ENCODE data around the gene TEX44. TPM values are rescaled to one million over a fixed set of nuclear protein-coding genes. Genes with fewer than 3 reads are reported as not detected.
"Not testable (repeated sequence)": the region's sequence is repeated elsewhere in the genome, so short reads cannot be mapped to it uniquely, and the experiment has no call there.

The TEX44 gene
- total and polyA plus RNA-seq, 3 experiments from 2014 or later = not detected

DNA sequence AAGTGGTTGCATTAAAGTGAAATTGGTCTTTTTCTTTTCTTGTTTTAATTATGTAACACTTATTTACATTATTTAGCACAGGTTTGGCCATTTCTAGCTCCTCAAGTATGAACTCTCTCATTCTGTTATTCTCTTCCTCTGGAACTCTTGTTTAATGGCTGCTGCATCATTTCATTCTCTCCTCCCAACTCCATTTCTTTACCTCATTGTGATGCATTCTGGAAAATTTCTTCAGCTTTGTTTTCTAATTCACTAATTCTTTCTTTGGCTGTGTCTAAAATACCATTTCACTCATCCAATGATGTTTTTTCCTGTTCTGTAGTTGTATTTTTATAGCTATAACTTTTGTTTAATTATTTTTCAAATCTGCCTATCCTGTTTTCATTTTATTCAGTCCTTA is 39.9 kb upstream of the TEX44 start:
- H3K9me3 ChIP-seq (ENCODE audit: low read length) = peaks cover 13% of the 10 kb centered on the region
- H3K27ac ChIP-seq (ENCODE audit: low read depth, low read length) = no peak overlapping the region
- no peak overlapping the region for H3K4me3 ChIP-seq (ENCODE audit: low read length)
- peaks cover 43 to 64% (median 50%) of the 10 kb centered on the region in 3 donors for H3K4me1 Mint-ChIP-seq
- peaks cover 11 to 15% (median 11%) of the 10 kb centered on the region in 5 donors for H3K9me3 Mint-ChIP-seq
- H3K27me3 Mint-ChIP-seq = no peaks in the 10 kb centered on the region
- H3K36me3 Mint-ChIP-seq = peaks cover 7 to 18% (median 8%) of the 10 kb centered on the region in 3 donors
- no peak overlapping the region for H3K4me3 Mint-ChIP-seq
- peak overlapping the region in 3 of 8 donors; percentile 63 to 97 (median 96) for H3K27ac Mint-ChIP-seq
- no peaks in the 10 kb centered on the region for H3K36me3 ChIP-seq (ENCODE audit: insufficient read depth, low read length)
- ChIA-PET POLR2A (interaction anchor here (0.9 kb wide), 2 partner anchors 29 to 70 kb away, joined by 3 to 4 read pairs; no protein-coding TSS in a partner anchor), CTCF (interaction anchor here (0.9 to 8.0 kb wide), 9 partner anchors 19 to 71 kb away, joined by 3 to 70 read pairs (median 6); partner anchors contain the start of gene NMUR1)
- no peaks in the 10 kb centered on the region for H3K27me3 ChIP-seq (ENCODE audit: insufficient read depth, low read length, poor library complexity, severe bottlenecking)
- H3K4me1 ChIP-seq (ENCODE audit: insufficient read depth, low read length) = peaks cover 19% of the 10 kb centered on the region
- no peak for DNase-seq

DNA sequence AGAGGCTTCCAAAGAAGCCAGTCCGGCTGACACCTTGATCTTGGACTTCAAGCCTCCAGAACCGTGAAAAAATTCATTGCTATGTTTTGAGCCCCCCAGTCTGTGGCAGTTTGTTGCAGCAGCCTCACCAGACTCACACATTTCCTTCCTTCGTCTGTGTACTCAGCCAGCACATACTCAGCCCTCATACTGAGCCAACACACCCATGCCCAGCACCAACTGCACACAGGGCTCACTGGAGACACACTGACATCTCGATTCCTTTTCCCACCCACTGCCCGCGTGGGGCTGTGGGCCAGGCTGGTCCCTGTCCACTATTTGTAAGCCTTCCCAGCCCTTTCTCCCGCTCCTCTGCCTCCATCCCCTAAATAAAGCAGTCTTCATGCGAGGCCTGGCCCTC is 38.3 kb upstream of the TEX44 start:
- Histone ChIP-seq H3K9me3 (ENCODE audit: low read length) (peaks cover 13% of the 10 kb centered on the region), H3K27me3 (ENCODE audit: insufficient read depth, low read length, poor library complexity, severe bottlenecking) (no peaks in the 10 kb centered on the region), H3K4me3 (ENCODE audit: low read length) (no peak overlapping the region), H3K27ac (ENCODE audit: low read depth, low read length) (peak overlapping the region; percentile 9), H3K4me1 (ENCODE audit: insufficient read depth, low read length) (peaks cover 16% of the 10 kb centered on the region), H3K36me3 (ENCODE audit: insufficient read depth, low read length) (no peaks in the 10 kb centered on the region)
- peak overlapping the region; percentile 63 to 95 (median 84) for H3K4me3 Mint-ChIP-seq
- H3K27me3 Mint-ChIP-seq = peaks cover 0 to 4% of the 10 kb centered on the region in 2 donors
- CTCF ChIA-PET = interaction anchor here (1.2 to 8.0 kb wide), 4 partner anchors 8 to 72 kb away, joined by 3 to 70 read pairs (median 24); no protein-coding TSS in a partner anchor
- H3K27ac Mint-ChIP-seq = peak overlapping the region; percentile 79 to 99 (median 94)
- peaks cover 7 to 12% (median 7%) of the 10 kb centered on the region in 3 donors for H3K36me3 Mint-ChIP-seq
- POLR2A ChIA-PET = interaction anchor here (2.8 kb wide), 1 partner anchor 90 kb away, joined by 11 read pairs; the partner anchor contains the start of gene NCL
- DNase-seq = no peak
- H3K9me3 Mint-ChIP-seq = peaks cover 11 to 15% (median 11%) of the 10 kb centered on the region in 5 donors
- H3K4me1 Mint-ChIP-seq = peaks cover 34 to 53% (median 42%) of the 10 kb centered on the region in 3 donors

DNA sequence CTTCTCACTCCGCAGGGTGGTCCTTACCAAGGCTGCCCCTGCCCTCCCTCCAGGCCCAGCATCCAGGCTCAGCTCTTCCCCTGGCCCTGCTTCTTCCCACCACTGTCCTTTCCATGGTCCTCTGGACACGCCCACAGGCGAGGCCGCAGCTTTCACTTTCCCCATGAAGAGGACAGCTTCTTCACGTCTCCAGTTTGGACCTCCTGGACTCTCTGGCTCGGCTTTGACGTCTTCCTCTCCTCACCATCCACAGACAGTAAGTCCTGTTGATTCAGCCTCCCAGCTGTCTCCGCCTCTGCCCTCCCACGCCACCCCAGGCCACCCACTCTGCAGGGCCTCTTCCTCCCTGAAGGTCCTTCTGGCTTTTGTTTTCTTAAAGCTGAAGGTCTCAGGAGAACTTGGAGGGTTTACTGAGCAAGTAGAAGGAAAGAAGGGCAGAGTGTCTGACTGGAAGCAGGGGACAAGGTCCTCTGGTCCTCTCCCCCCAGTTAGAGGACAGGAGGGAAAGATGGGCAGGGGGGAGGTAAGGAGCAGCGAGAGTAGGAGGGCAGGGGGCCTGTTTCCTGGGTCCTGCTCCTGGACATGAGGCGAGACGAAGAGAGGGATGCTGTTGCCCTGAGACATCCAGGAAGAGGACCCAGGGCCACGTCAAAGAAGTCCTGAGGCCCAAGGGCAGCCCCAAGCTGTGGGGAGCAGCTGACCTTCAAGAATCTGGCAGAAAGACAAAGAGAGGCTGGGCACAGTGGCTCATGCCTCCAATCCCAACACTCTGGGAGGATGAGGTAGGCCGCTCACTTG is 37.7 kb upstream of the TEX44 start:
- Mint-ChIP-seq H3K4me1 (peaks cover 30 to 46% (median 37%) of the 10 kb centered on the region in 3 donors), H3K27me3 (peaks cover 0 to 4% of the 10 kb centered on the region in 2 donors), H3K36me3 (peaks cover 7 to 12% (median 7%) of the 10 kb centered on the region in 3 donors), H3K27ac (peak overlapping the region; percentile 79 to 99 (median 94)), H3K4me3 (peak overlapping the region; percentile 64 to 95 (median 84)), H3K9me3 (peaks cover 11 to 15% (median 11%) of the 10 kb centered on the region in 5 donors)
- CTCF ChIA-PET = interaction anchor here (1.2 to 8.0 kb wide), 5 partner anchors 9 to 91 kb away, joined by 3 to 70 read pairs (median 17); partner anchors contain the start of gene NCL
- H3K27me3 ChIP-seq (ENCODE audit: insufficient read depth, low read length, poor library complexity, severe bottlenecking) = no peaks in the 10 kb centered on the region
- POLR2A ChIA-PET = interaction anchor here (0.7 to 2.8 kb wide), 2 partner anchors 38 to 90 kb away, joined by 3 to 11 read pairs; partner anchors contain the start of gene NCL
- DNase-seq = no peak
- H3K4me1 ChIP-seq (ENCODE audit: insufficient read depth, low read length) = peaks cover 15% of the 10 kb centered on the region
- H3K4me3 ChIP-seq (ENCODE audit: low read length) = no peak overlapping the region
- H3K9me3 ChIP-seq (ENCODE audit: low read length) = peaks cover 13% of the 10 kb centered on the region
- no peaks in the 10 kb centered on the region for H3K36me3 ChIP-seq (ENCODE audit: insufficient read depth, low read length)
- H3K27ac ChIP-seq (ENCODE audit: low read depth, low read length) = peak overlapping the region; percentile 9

DNA sequence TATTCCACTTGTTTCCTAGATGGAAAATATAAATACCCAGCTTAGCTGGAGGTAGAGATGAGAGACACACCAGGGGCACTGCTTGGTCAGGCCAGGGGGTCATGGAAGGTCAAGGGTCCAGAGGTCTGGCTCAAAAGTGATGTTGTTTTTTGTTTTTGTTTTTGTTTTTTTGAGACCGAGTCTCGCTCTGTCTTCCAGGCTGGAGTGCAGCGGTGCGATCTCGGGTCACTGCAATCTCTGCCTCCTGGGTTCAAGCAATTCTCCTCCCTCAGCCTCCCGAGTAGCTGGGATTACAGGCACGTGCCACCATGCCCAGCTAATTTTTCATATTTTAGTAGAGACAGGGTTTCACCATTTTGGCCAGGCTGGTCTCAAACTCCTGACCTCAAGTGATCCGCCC is 36.2 kb upstream of the TEX44 start:
- H3K27me3 ChIP-seq (ENCODE audit: insufficient read depth, low read length, poor library complexity, severe bottlenecking); DNase-seq; H3K27me3 Mint-ChIP-seq; H3K36me3 ChIP-seq (ENCODE audit: insufficient read depth, low read length); H3K4me3 ChIP-seq (ENCODE audit: low read length); H3K27ac ChIP-seq (ENCODE audit: low read depth, low read length): not testable (repeated sequence)
- Mint-ChIP-seq H3K4me1 (peaks cover 29 to 45% (median 36%) of the 10 kb centered on the region in 3 donors), H3K9me3 (peaks cover 11 to 15% (median 11%) of the 10 kb centered on the region in 5 donors), H3K27ac (peak overlapping the region in 6 of 8 donors; percentile 29 to 99 (median 74)), H3K36me3 (peaks cover 7 to 12% (median 7%) of the 10 kb centered on the region in 3 donors), H3K4me3 (peak overlapping the region in 3 of 7 donors; percentile 56 to 70 (median 64))
- H3K4me1 ChIP-seq (ENCODE audit: insufficient read depth, low read length) = peaks cover 15% of the 10 kb centered on the region
- peaks cover 13% of the 10 kb centered on the region for H3K9me3 ChIP-seq (ENCODE audit: low read length)
- ChIA-PET POLR2A (interaction anchor here (2.8 kb wide), 1 partner anchor 92 kb away, joined by 11 read pairs; the partner anchor contains the start of gene NCL), CTCF (interaction anchor here (1.0 to 8.0 kb wide), 11 partner anchors 10 to 92 kb away, joined by 3 to 70 read pairs (median 5); partner anchors contain the start of gene NCL)

DNA sequence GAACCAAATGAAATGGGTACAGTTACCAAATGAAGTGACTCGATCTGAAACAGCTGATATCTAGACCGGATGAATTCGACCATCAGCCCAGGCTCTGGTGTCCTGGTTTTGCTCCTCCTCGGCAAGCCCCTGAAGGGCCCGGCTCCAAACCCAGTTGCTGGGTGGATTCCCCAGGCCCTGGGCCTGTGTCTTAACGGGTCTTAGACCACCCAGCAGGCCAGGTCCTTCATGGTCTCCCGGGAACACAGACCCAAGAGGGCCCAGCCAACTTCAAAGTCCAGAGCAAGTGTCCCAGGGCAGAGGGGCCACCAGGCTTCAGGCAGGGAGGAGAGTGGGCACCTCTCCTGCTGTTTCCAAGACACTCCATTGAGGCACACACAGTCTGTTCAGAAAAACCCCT is 35.7 kb upstream of the TEX44 start:
- DNase-seq = no peak
- POLR2A ChIA-PET = interaction anchor here (2.8 kb wide), 1 partner anchor 92 kb away, joined by 11 read pairs; the partner anchor contains the start of gene NCL
- Histone ChIP-seq H3K27me3 (ENCODE audit: insufficient read depth, low read length, poor library complexity, severe bottlenecking) (no peaks in the 10 kb centered on the region), H3K27ac (ENCODE audit: low read depth, low read length) (no peak overlapping the region), H3K4me1 (ENCODE audit: insufficient read depth, low read length) (peaks cover 15% of the 10 kb centered on the region), H3K36me3 (ENCODE audit: insufficient read depth, low read length) (no peaks in the 10 kb centered on the region), H3K4me3 (ENCODE audit: low read length) (no peak overlapping the region), H3K9me3 (ENCODE audit: low read length) (peaks cover 13% of the 10 kb centered on the region)
- Mint-ChIP-seq H3K4me3 (peak overlapping the region in 5 of 7 donors; percentile 19 to 70 (median 37)), H3K9me3 (peaks cover 11 to 15% (median 11%) of the 10 kb centered on the region in 5 donors), H3K4me1 (peaks cover 29 to 45% (median 36%) of the 10 kb centered on the region in 3 donors), H3K27ac (peak overlapping the region in 7 of 8 donors; percentile 17 to 95 (median 56)), H3K36me3 (peaks cover 7 to 12% (median 7%) of the 10 kb centered on the region in 3 donors), H3K27me3 (peaks cover 0 to 4% of the 10 kb centered on the region in 2 donors)
- CTCF ChIA-PET = interaction anchor here (1.0 to 8.0 kb wide), 10 partner anchors 11 to 88 kb away, joined by 3 to 70 read pairs (median 5); no protein-coding TSS in a partner anchor

DNA sequence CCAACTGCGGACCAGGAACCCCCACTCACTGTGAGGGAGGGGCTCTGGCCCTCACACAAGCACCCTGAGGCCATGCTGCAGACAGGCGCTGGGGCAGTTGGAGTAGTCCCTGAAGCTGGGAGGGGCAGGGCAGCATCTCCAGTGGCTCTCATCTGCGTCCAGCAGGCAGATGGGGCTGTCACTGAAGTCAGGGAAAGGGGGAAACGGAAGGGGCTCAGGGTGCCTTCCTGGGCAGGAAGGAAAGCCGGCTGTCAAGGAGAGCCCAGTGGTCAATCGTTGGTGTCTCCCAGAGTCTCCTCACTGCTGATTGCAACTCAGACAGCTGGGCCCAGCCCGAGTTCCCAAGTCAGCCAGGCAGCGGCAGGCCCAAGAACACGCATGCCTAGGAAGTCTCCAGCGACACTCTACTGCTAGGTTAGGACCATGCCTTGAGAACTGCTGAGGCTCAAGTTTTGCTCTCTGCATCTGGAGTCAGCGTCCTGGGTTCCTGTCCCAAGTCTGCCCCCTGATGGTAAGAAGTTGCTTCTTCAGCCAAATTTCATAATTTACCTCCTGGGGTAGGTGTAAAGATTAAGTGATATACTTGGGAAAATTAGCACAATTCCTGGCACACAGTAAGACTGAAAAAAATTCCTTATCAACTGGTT is 35.0 kb upstream of the TEX44 start:
- H3K36me3 Mint-ChIP-seq = peaks cover 6 to 11% (median 7%) of the 10 kb centered on the region in 3 donors
- H3K4me3 ChIP-seq (ENCODE audit: low read length) = no peak overlapping the region
- peaks cover 15% of the 10 kb centered on the region for H3K4me1 ChIP-seq (ENCODE audit: insufficient read depth, low read length)
- peaks cover 29 to 44% (median 36%) of the 10 kb centered on the region in 3 donors for H3K4me1 Mint-ChIP-seq
- ChIA-PET POLR2A (no interaction called here), CTCF (interaction anchor here (0.6 to 8.0 kb wide), 17 partner anchors 8 to 535 kb away, joined by 3 to 70 read pairs (median 5); partner anchors contain the start of gene NMUR1)
- peaks cover 0 to 4% of the 10 kb centered on the region in 2 donors for H3K27me3 Mint-ChIP-seq
- H3K36me3 ChIP-seq (ENCODE audit: insufficient read depth, low read length) = no peaks in the 10 kb centered on the region
- H3K9me3 Mint-ChIP-seq = peaks cover 10 to 11% (median 10%) of the 10 kb centered on the region in 5 donors
- H3K9me3 ChIP-seq (ENCODE audit: low read length) = peaks cover 9% of the 10 kb centered on the region
- H3K4me3 Mint-ChIP-seq = peak overlapping the region in 4 of 7 donors; percentile 37 to 75 (median 50)
- no peak overlapping the region for H3K27ac ChIP-seq (ENCODE audit: low read depth, low read length)
- H3K27ac Mint-ChIP-seq = peak overlapping the region; percentile 16 to 80 (median 58)
- H3K27me3 ChIP-seq (ENCODE audit: insufficient read depth, low read length, poor library complexity, severe bottlenecking) = no peaks in the 10 kb centered on the region
- DNase-seq = peak; percentile 42 to 81 (median 75)

DNA sequence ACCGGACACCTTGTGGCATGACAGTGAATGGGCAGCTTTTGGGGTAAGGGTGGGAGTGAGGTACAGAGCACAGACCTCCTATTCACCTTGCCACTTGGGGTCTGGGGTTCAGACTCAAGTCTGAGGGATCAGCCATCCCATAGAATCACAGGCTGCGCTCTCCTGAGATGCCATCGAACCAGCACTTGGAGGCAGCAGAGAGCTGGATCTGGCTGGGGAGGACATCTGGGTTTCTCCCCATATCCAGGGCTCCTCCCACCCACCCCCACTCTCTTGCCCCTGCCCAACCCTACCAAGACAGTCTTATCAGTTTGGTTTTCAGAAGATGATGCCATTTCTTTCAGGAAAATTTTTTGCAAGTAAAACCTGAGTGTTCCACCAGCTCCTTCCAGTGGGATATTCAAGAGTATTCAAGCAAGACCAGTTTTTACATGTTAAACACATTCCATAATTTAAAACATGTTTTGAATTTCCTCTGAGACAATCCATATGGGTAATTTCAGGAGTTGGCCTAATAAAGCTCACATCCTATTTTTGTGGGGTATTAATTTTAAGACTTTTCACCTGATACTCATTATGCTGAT is 29.2 kb upstream of the TEX44 start:
- H3K9me3 Mint-ChIP-seq = no peaks in the 10 kb centered on the region
- no peaks in the 10 kb centered on the region for H3K27me3 ChIP-seq (ENCODE audit: insufficient read depth, low read length, poor library complexity, severe bottlenecking)
- no peak for DNase-seq
- H3K4me3 ChIP-seq (ENCODE audit: low read length) = no peak overlapping the region
- no peaks in the 10 kb centered on the region for H3K36me3 Mint-ChIP-seq
- H3K4me1 Mint-ChIP-seq = no peaks in the 10 kb centered on the region
- POLR2A ChIA-PET = no interaction called here
- CTCF ChIA-PET = interaction anchor here (1.2 kb wide), 2 partner anchors 41 to 49 kb away, joined by 3 read pairs; no protein-coding TSS in a partner anchor
- no peak overlapping the region for H3K27ac Mint-ChIP-seq
- no peak overlapping the region for H3K4me3 Mint-ChIP-seq
- no peaks in the 10 kb centered on the region for H3K4me1 ChIP-seq (ENCODE audit: insufficient read depth, low read length)
- no peak overlapping the region for H3K27ac ChIP-seq (ENCODE audit: low read depth, low read length)
- H3K36me3 ChIP-seq (ENCODE audit: insufficient read depth, low read length) = no peaks in the 10 kb centered on the region
- no peaks in the 10 kb centered on the region for H3K27me3 Mint-ChIP-seq
- H3K9me3 ChIP-seq (ENCODE audit: low read length) = no peaks in the 10 kb centered on the region

All from CD8-positive, alpha-beta memory T cell (primary cell).